Stimulated activated CD8-positive, alpha-beta memory T cell treated with anti-CD3 and anti-CD28 coated beads, Interleukin-15, amount 100 ng/mL, for 1 hour (primary cell): ENCODE measurements around the gene BRIP1.
"Not testable (repeated sequence)": the region's sequence is repeated elsewhere in the genome, so short reads cannot be mapped to it uniquely, and the experiment has no call there.

ENCODE experiments used
- DNase-seq: peaks from one replicate; pipeline ENCODE4 v3.0.0-alpha.2; 2020; ENCODE audit warnings: low read depth

BRIP1 gene

DNA sequence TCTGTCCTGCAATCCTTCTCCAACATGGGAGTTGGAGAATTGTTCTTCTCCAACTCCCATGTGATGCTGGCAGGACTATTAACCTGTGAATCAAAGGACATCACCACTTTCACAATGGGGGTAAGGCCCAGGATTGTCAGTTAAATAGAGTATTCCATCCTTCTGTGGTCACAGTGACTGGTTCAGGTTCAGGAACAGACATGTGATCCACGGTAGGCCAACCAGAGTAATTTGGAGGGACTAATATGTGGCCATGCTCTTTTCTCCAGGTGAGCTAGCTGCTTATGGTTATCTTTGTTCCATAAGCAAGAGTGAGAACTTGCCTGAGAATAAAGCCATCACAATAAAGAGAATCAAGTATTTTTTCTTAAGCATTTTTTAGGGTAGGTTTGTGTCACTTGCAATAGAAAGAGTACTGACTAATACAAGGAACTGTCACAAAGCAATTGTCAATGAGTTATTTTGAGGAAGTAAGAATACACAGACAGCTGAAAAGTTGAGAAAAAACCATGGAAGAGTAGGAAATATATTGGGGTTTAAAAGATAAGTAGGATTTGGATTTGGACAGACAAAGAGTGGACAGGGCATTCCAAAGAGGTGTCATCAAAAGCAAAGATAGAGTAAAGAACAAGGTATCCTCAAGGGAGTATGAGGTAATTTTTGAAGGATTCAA, 63.4 kb downstream of the BRIP1 start:
- no peak for DNase-seq

DNA sequence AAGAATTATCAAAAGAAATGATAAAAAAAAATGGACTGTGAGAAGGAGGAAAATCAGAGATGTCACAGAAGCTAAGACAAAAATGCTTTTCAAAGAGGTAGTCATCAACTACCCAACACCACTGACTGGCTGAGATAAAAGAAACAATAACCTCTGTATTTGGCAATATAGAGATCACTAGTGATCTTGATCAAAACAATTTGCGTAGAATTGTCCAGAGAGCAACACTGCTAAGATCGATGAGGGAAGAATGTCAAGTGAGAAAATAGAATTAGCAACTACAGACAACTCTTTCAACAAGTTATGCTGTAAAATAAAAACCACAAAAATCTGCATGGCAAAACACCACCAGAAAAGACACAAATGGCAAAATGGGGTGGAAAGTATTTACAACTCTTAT, 66.0 kb downstream of the BRIP1 start:
- no peak for DNase-seq

DNA sequence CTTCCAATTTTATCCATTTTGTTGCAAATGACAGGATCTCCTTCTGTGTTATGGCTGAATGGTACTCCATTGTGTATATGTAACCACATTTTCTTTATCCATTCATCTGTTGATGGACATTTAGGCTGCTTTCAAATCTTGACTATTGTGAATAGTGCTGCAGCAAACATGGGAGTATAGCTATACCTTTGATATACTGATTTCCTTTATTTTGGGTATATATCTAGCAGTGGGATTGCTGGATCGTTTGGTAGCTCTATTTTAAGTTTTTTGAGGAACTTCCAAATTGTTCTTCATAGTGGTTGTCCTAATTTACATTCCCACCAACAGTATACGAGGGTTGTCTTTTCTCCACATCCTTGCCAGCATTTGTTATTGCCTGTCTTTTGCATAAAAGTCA, 67.8 kb downstream of the BRIP1 start:
- no peak for DNase-seq

DNA sequence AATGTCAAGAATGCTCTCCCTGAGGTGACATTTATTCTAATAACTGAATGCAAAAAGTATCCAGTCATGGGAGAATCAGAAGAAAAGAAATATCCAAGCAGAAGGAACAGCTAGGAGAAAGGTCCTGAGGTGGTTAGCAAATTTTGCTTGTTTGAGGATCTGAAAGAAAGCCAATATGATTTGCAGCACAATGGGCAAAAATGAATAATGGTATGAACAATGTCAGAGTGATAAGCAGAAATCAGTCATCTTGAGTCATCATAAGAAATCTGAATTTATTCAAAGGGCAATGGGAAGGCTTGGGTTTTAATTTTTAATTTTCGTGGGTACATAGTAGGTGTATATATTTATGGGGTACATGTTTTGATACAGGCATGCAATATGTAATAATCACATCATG, 68.5 kb downstream of the BRIP1 start:
- DNase-seq = no peak

DNA sequence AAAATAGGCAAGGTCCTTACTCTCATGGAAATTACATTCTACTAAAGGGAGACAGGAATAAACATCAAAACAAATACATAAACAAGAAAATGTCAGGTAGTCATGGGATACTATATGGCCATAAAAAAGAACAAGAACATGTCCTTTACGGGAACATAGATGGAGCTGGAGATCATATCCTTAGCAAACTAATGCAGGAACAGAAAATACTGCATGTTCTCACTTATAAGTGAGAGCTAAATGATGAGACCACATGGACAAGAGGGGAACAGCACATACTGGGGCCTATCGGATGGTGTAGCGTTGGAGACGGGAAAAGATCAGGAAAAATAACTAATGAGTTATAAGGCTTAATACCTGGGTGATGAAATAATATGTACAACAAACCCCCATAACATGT, 69.1 kb downstream of the BRIP1 start:
- no peak for DNase-seq

DNA sequence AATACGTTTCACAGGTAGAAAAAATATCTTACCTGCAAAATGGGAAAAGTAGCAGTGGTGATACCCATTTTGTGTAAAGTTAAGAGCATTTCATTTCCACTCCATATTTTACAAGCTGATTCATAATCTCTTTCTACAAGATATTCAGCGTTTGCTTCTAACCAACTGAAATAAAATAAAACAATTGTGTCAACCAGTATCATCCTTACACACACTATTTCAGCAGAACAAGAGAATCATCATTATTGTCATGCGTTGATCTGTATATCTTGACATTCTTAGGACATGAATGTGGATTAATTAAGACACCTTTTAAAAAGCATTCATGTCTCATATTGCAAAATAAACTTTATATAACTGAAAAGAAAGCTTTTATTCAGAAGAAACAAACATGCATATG, 69.8 kb downstream of the BRIP1 start:
- no peak for DNase-seq

DNA sequence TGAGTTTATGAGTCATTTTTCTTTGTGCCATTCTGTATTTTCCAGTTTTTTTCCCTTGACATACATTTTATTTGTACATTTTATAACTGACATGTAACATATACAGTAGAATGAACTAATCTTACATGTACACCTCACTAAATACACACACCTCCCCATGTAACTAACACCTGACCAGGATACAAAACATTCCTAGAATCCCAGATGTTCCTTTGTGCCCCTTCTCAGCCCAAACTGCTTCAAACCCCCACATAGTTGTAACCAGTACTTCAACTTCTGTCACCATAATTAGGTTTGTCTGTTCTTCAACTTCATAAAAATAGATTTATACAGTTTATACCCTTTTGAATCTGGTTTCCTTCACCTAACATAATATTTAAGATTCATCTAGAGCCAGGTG, 73.5 kb downstream of the BRIP1 start:
- DNase-seq = no peak

DNA sequence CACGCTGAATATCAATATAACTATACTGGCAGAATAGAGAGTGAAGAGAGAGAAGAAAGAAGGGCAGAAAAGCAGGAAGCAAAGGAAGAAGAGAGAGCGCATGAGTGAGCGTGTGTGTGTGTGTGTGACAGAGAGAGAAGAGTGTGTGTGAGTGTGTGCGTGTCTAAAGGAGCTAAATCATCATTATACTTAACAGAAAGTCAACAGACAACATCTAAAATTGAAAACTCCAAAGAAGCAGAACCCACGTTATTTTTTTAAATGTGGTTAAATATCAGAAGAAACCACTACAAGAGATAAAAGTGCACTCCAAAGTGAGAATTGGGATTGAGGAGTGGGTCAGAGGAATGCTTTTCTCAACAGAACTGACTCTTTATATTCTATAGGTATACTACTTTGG, 77.2 kb downstream of the BRIP1 start:
- no peak for DNase-seq

DNA sequence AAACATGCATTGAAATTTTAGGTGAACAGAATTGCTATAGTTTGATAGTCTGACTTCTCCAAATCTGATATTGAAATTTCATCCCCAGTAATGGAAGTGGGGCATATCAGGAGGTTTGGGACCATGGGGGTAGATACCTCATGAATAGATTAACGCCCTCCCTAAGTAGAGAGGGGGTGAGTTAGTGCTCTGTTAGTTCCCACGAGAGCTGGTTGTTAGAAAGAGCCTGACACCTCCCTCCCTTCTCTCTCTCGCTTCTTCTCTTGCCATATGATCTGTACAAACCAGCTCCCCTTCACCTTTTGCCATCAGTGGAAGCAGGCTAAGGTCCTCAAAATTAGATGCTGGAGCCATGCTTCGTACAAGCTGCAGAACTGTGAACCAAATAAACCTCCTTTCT, 78.8 kb downstream of the BRIP1 start:
- no peak for DNase-seq

DNA sequence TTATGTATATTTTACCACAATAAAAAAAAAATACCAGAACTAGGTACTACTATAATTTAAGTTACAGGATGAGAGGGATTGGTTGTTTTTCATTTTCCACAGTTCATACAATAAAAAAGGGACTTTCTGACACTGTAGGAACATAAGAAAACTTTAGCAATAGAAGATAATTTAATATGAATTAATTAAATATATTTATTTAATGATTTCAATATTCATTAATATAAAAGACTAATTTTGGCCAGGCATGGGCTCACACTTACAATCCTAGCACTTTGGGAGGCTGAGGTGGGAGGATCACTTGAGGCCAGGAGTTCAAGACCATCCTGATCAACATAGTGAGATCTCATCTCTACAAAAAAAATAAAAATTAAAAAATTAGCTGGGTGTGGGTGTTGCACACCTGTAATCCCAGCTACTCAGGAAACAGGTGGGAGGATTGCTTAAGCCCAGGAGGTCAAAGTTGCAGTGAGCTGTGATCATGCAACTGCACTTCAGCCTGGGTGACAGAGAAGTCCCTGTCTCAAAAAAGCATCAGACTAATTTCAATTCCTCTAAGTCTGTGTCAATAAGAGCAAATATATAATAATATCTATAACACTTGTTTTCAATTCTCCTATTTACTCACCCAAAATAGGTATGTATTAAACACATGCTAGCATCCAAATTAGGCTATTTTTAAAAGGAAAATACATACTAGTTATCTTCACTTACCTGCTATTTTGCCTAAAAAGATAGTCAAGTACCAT, 79.6 kb downstream of the BRIP1 start:
- DNase-seq = no peak

DNA sequence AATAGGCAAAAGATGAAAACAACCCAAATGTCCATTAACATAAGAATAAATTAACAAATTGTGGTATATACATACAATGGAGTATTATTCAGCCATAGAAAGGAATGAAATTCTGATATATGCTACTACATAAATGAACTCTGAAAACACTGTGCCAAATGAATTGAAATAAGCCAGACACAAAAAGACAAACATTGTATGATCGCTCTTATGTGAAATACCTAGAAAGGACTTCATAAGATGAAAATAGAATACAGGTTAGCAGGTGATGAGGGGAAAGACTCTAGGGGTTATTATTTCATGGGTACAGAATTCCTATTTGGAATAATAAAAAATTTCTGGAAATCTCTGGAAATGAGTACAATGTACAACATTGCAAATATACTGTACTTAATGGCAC, 80.2 kb downstream of the BRIP1 start:
- DNase-seq = no peak

DNA sequence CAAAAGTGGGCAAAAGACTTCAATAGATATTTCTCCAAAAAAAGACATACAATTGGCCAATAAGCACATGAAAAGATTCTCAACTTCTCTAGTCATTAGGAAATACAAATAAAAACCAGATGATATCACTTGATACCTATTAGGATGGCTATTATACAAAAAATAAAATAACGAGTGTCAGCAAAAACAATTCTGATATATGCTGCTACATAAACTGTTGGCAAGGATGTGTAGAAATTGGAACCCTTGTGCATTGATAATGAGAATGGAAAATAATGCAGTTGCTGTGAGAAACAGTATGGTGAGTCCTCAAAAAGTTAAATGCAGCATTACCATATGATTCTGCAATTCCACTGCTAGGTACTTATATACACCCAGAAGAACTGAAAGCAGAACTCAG, 80.6 kb downstream of the BRIP1 start:
- no peak for DNase-seq

DNA sequence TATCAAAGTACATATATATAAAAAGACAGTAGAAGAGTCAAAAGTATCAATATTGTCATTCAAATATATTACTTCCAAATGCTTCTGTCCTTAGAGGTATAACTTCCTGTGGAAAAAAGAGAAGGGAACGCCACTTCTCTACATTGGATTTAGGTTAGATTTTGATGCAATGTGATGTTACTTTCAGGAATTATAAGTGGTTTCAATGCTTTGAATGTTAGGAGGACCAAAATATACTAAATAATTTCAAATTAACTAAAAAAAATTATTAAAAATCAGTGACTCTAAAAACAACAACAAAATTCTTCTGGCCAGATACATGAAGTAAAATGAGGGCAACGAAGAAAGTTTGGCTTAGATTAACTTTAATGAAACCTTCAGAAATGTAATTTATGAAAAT, 88.0 kb downstream of the BRIP1 start:
- DNase-seq = no peak

DNA sequence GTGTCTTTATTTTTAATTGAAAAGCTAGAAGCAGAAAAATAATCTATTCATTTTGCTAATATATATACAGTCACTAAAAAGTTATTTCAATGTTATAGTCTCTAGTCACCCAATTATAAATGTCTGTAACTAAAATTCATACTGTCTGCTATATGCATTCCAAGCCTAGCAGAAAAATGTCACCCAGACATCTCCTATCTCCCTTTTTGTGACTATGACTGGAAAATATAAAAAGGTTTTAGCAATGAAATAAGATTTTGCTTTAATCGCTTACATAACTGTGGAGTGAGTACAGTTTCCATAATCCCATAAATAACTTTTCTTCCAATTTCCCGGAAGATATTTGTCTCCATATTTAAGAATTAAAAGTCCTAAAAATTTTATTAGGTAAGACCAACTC, 88.6 kb downstream of the BRIP1 start:
- no peak for DNase-seq

DNA sequence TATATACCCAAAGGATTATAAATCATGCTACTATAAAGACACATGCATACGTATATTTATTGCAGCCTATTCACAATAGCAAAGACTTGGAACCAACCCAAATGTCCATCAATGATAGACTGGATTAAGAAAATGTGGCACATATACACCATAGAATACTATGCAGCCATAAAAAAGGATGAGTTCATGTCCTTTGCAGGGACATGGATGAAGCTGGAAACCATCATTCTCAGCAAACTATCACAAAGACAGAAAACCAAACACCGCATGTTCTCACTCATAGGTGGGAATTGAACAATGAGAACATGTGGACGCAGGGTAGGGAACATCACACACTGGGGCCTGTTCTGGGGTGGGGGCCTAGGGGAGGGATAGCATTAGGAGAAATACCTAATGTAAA, 89.2 kb downstream of the BRIP1 start:
- DNase-seq = not testable (repeated sequence)

DNA sequence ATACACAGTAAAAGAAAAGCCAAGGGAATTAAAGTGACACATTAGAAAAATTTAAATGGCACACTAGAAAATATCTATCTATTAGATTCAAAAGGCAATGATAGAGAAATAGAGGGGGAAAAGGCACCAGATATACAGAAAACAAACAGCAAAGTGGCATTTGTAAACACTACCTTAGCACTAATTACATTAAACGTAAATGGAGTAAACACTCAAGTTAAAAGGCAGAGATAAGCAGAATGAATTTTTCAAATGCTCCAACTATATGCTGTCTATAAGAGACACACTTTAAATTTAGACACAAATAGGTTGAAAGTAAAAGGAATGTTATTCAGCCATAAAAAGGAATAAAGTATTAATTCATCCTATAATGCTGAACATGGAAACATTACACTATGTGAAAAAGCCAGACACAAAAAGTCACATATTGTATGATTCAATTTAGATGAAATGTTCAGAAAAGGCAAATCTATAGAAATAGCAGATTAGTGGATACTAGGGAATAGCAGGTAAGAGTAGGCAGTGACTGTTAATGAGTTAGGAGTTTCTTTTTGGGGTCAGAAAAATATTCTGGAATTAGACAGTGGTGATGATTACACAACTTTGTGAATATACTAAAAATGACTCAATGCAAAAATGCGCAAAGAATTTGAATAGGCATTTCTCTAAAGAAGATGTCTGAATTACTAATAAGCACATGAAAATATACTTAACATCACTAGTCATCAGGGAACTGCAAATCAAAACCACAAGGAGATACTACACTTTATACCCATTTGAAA, 92.4 kb downstream of the BRIP1 start:
- no peak for DNase-seq

DNA sequence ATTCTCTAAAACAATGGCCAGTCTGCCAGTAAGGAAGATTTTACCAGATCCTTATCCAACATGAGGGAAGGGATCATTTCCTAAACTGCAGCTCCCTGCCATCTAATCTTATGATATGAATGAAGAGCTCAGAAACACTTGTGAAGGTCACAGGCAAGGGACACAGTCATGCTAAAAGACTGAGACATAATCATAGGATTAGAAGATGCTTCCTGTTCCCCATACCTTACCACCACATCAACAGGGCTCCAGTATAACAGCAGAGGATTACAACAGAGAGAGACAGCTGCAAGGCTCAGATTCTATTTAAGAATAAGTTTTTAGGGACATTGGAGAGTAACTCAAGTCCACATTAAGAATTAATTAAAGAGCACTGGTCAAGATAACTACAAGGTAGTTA, 93.3 kb downstream of the BRIP1 start:
- DNase-seq = no peak

DNA sequence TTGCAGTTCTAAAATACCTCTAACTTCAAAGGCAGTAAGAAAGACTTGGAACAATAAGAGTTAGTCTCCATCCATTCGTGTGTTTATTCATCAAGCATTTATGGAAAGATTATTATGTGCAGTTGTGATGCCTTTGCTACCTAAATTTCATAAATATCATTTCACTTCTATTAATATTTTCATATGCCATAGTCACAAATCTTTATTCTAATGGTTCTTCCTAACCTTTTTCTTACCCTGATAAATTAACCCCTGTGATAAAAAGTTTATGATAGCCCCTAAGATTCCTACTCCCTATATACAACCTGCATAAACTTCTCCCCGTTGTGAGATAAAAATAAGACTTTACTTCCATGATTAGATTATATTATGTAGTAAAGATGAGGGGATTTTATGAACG, 94.9 kb downstream of the BRIP1 start:
- no peak for DNase-seq

DNA sequence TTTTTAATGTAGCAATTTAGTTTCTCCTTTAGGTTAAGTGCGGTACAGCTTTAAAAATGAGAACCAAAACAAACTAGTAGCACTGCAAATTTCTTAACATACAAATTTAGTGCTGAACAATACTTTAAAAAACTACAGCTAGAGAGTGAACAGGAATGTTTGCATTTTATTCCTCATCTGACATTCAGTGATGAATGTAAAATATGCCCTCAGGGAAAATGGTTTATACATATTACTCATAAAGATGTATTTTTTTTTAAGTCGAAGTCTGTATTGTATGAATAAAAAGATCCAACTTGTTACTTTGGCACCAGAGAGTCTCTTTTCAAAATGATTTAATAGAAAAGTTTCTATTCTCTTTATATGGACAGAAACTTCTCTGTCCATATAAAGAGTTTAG, 96.8 kb downstream of the BRIP1 start:
- DNase-seq = no peak

DNA sequence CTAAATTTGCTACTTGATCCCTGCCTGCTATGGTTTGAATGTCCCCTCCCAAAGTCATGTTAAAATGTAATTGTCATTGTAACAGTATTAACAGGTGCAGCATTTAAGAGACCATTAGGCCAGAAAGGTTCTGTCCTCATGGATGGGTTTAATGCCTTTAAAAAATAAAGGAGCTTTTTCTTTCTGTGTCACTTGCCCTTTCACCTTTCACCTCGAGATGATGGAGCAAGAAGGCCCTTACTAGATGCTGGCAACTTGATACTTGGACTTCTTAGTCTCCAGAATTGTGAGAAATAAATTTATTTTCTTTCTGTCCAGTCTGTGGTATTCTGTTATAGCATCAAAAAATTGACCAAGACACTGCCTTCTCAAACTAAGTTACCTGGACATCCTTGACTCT, 98.5 kb downstream of the BRIP1 start:
- no peak for DNase-seq

DNA sequence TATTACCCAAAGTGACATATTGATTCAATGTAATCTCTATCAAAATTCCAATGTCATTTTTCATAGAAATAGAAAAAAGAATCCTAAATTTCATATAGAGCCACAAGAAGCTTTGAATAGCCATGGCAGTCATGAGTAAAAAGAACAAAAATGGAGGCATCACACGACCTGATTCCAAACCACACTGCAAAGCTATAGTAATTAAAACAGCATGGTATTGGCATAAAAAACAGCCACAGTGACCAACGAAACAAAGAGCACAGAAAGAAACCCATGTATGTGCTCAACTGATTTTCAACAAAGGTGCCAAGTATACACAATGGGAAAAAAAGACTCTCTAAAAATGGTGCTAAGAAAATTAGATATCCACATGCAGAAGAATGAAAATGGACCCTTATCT, 101.5 kb downstream of the BRIP1 start:
- no peak for DNase-seq

DNA sequence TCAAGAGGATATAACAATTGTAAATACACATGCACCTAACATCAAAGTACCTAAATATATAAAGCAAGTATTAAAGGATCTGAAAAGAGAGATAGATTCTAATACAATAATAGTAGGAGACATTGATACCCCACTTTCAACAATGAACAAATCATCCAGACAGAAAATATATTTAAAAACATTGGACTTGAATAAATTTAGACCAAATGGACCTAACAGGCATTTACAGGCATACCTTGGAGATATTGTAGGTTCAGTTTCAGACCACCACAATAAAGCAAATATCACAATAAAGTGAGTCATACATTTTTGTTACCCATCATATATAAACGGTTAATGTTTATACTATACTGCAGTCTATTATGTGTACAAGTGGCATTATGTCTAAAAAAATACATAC, 104.0 kb downstream of the BRIP1 start:
- DNase-seq = no peak

DNA sequence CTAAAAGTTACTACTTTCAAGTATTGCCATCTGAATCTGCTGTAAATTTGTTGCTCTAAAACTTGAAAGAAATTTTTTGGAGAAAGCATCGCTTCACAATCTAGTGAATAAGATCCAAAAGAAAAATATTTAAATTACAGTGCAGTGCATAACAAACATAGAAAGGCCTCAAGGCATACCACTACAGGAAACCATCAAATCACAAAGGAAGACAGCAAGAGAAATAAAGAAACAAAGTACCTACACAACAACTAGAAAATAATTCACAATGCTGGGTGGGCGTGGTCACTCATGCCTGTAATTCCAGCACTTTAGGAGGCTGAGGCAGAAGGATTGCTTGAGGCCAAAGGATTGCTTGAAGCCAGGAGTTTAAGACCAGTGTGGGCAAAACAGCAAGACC, 104.9 kb downstream of the BRIP1 start:
- DNase-seq = no peak
